NCI-H1417 treated with DMSO at 0.1 percent for 48 hours (cell line): Measurements from ENCODE around the gene RAB5IF.
"Not testable (repeated sequence)": the region's sequence is repeated elsewhere in the genome, so short reads cannot be mapped to it uniquely, and the experiment has no call there.

Source experiments
- DNase-seq: peaks from one replicate; lab custom pipeline; 2025; lab: John Stamatoyannopoulos, UW

RAB5IF gene

DNA sequence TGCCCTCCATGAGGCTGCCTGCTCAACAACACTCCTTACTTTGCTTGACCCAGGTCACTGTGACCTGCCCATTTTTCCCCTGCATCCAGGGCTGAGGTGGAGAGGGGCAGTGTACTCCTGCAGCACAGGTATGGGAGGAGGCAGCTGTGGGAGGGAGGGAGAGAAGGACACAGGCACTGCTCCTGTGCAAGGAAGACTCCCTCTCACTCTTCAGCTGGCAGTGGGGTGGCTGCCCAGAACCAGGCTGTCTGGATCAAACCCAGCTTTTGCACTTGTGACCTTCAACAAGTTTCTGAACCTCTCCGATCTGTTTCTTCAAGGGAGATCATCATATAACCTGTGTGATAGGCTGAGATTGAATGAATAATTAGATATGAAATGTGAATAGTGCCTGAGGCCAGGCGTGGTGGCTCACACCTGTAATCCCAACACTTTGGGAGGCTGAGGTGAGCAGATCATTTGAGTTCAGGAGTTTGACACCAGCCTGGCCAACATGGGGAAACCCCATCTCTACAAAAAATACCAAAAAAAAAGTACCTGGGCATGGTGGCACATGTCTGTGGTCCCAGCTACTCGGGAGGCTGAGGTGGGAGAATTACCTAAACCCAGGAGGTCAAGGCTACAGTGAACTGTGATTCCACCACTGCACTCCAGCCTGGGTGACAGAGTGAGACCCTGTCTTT lies 18.1 kb upstream of the RAB5IF start:
- no peak for DNase-seq

- no peak for DNase-seq
Measured at GRCh38 chr20:36591281-36591680, 14.3 kb upstream of the RAB5IF start.

DNA sequence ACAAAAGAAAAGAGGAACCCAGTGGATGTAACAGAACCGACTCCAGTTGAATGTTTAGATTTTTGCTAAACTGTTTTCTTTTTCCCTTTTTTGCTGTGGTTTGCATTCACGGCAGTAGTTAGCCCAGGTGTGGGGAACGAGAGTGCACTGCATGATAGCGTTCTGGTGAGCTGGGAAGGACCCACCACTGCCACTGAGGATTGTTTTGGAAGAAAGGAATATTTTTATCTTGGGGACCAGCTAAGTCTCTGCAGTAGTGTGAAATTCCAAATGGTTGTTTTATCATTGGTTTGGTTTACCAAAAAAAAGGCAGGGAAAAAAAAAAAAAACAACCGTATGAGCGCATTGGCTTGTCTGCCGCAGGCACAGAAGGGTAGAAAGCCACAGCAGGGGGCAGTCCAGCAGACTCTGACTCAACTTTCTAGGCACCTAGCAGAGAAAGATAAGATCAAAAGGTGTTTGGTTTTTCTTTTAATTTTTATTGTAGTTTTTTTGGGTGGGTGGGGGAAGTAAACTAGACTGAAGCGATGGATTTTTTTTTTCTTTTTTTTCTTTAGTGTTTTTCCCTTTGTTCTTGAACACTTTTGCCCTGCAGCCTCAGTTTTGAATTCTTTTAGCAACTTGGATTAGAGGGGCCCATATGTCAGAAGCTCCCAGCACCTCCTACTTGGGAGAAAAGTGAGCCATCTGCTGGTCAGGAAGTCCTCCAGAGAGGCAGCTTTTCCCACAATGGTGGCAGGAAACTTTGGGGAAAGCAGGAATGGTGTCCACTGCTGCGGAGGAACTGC lies 13.5 kb upstream of the RAB5IF start:
- DNase-seq: no peak

DNA sequence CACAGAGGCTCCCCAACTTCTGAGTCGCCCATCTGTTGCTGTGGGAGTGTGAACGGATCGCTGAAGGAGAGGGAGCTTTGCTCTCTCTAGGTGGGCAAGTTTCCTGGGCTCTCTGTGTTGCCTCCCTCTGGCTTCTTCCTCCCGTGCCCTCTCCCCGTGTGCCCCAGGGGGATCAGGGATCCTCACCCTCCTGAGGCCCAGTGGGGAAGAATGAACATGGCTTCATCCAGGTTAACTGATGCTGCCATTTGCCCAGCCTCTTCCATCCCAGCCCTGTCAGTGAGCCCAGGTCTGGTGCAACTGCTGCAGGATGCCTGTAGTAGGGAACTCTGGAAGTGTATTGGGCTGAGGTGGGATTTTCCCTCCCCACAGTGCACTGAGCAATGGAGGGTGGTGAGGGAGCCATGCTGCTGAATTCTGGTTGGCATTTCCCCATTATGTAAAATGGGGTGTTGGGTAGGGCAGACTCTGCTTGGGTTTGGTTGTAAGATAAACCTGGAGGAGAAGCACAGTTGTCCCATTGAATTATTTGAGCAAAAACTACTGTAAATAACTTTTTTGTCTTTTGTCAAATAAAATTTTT lies 12.1 kb upstream of the RAB5IF start:
- DNase-seq: no peak

GRCh38 chr20:36599912-36600345 lies 5.7 kb upstream of the RAB5IF start:
- no peak for DNase-seq

DNA sequence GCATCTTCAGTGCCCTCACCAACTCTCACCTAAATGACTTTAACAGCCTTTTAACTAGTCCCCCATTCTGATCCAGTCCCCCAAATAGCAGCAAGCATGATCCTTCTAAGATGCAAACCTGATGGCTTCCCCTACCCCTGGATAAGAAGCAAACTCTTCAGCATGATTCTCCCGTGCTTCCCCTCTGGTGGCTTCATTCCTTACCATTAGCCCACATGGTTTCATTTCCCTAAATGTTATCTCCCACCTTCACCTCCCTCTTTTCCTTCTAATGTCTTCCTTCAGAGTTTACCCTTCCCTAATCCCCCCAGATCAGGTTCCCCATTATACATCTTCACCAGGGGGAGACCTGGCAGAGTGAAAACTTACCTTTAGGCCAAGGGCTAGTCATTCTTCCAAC lies 4.0 kb upstream of the RAB5IF start:
- DNase-seq: no peak

GRCh38 chr20:36604952-36605398 lies 604 bp upstream of the RAB5IF start:
- DNase-seq: no peak

DNA sequence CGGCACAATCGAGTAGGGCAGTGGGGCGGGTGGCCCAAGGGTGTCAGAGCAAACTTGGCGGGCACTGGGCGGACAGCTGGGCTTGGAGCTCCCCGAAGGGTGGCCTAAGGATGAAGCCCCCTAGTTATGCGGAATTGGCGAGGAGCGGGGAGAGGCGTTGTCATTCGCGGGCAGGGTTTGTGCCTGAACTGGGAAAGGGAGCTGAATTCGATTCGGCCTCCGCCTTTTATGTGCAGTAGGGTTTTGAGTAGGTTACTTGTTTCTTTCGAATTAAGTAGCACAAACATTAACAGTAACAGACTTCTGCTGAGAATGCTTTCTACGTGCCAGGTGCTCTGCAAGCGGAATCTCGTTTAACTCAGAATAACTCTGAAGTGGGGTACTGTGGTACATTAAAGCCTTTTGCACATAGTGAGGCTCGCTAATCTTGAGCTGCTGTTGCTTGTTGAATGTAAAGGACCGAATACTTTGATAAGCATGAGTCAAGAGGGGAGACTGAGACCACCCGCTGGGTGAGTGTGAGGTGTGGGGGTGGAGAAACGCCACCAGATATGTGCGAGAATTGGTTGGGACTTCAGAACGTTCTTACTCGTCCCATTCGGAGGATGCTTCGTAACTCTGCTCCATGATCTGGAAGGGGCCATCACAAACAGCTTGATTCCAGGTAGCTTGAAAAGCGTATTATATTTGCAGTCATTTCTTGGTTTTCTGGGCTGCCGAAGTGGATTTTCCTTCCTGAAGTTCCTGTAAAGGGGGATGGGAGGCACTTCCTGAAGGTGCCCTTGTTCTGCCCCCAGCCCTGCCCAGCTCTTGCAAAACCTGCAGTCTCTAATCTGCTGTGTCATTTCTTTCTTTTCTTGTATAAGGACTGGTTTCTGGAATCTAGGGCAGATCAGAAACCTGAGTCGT lies 833 bp downstream of the RAB5IF start:
- no peak for DNase-seq

DNA sequence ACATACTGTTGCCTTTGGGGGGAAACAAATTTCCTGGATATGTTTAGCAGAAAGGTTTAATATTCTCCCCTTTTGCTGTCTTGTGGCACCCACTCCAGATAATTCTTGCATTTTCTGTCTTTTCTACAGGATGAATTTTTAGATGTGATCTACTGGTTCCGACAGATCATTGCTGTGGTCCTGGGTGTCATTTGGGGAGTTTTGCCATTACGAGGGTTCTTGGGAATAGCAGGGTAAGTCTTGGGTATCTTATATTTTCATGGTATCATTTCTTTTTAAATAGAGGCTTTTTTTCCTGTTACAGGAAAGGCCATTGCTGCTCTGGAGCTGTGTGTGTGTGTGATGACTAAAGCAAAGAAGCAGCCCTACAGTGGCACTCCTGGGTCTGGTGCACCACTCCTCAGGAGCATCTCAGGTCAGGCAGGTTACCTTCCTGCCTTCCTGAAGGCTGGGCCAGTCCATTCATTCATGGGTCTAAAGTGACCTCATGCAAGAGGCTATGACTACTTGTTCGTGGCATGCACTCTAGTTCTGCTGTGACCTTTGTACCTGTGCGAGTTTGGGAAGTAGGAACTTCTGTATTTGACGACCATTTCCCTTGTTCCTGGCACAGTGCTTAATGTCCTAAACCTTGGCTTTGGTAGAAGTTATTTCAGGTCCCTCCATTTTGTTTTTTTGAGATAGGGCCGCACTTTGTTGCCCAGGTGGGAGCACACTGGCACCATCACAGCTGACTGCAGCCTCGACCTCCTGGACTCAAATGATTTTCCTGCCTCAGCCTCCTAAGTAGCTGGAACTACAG lies 2.2 kb downstream of the RAB5IF start:
- no peak for DNase-seq

DNA sequence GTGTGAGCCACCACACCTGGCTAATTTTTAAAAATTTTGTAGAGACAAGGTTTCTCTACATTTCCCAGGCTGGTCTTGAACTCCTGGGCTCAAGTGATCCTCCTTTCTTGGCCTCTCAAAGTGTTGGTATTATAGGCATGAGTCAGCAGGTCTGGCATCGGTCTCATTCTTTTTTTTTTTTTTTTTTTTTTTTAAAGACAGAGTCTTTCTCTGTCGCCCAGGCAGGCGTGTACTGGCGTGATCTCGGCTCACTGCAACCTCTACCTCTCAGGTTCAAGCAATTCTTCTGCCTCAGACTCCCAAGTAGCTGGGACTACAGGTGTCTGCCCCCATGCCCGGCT lies 2.8 kb downstream of the RAB5IF start:
- DNase-seq: not testable (repeated sequence)

DNA sequence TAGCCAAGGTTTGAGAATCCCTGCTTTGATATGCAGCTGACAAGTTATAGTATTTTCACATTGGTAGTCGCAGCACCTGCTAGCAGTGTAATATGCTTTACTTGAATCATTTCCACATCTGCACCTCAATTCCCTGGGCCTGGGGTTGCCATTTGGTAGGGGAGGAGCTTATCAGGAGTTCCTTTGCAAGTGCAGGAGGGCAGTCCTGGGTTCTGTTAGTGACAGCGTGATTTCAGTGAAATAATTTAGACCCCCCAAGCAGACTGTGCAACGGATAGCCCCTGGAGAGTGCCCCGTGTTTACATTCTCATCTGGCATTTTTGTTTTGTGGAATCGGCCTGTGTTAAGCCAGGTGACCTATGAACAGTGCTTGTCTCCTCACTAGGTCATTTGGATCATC lies 6.0 kb downstream of the RAB5IF start:
- no peak for DNase-seq

DNA sequence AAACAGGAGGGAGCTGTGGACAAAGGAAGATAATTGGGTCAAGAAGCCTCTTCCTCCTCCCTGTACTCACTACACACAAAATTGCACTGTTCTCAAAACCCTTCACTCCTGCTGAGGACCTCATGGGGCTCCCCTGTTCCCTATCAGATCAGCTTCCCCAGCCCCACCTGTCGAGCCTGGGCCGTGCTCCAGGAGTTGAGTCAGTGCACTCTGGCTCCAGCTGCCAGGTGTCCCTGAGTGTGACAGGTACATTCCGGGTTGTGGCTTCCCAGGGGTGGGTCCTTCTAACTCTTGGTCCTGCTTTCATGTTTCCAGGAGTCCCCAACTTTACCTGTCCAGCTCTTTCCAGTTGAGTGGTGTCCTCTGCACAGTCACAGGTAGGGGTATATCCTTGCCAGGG lies 8.4 kb downstream of the RAB5IF start:
- no peak for DNase-seq

GRCh38 chr20:36614781-36615557 lies 9.4 kb downstream of the RAB5IF start:
- DNase-seq: no peak

DNA sequence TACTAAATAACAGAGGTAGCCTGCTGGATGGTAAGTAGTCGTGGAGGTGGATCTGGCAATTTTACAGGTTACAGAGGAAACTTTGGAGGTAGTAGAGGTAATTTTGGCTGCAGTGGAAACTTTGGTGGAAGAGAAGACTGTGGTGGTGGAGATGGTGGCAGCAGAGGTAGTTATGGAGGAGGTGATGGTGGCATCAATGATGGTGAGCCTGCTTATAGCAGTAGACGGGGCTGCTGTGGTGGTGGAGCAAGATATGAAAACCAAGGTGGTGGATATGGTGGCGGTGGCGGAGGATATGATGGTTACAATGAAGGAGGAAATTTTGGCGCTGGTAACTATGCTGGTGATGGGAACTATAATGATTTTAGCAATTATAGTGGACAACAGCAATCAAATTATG lies 15.3 kb downstream of the RAB5IF start:
- DNase-seq: no peak

DNA sequence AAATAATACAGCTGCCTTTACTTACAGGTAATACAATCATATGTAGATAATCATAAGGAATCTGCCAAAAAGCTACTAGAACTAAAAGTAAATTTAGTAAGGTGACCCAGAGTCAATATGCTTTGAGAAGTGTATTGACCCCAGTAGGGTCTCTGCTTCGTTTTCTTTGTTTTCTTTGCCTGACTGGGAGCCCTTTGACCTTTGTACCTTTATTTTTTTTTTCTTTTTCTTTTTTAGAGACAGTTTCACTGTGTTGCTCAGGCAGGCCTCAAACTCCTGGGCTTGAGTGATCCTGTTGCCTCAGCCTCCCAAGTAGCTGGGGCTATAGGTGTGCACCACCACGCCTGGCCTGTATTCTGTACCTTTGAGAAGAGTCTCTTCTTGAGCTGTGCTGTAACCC lies 17.9 kb downstream of the RAB5IF start:
- no peak for DNase-seq

- DNase-seq: no peak
Measured at GRCh38 chr20:36624068-36624943, 18.7 kb downstream of the RAB5IF start.

GRCh38 chr20:36624944-36625324 lies 19.4 kb downstream of the RAB5IF start:
- no peak for DNase-seq

DNA sequence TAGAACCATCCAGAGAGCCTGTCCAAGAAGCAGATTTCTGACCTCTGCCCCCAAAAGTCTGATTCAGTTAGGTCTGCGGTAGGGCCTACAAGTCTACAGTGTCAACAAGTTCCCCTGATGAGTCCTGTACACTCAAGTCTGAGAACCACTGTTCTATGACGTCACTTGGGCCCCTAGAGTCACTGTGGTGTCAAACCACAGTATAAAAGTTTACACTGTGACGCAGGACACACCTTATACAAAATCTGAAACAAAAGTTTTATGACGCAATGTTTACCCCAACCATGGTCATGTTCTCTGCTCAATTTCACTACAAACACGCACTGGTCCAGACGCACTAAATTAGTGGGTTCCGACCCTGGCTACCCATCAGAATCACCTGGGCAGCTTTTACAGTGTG lies 22.5 kb downstream of the RAB5IF start:
- no peak for DNase-seq
